ENCODE data around the gene CDK4. TPM values are rescaled to one million over a fixed set of nuclear protein-coding genes. Genes with fewer than 3 reads are reported as not detected.
A peak's percentile ranks its signal among the peaks of the same experiment; 100 is the strongest.

Gene CDK4
- total RNA-seq, 1 experiment from 2014 or later, result 218 TPM

GRCh38 chr12:57735198-57735855, 16.8 kb downstream of the CDK4 start:
- DNase-seq, result peak; percentile 53
- Mint-ChIP-seq H3K27ac (no peak overlapping the region), H3K4me3 (peak overlapping the region; percentile 59 to 84), H3K36me3 (ENCODE audit: insufficient read depth in 1 of 3, low read depth in 3 of 3) (no peaks in the 10 kb centered on the region; a peak in 1 of 7 replicates), H3K27me3 (ENCODE audit: low read depth) (peaks cover 96% of the 10 kb centered on the region), H3K9me3 (no peaks in the 10 kb centered on the region; a peak in 1 of 5 replicates), H3K4me1 (peaks cover 24 to 37% of the 10 kb centered on the region in 2 experiments)
- Histone ChIP-seq H3K79me2 (ENCODE audit: insufficient read depth, low read length) (no peaks in the 10 kb centered on the region), H3K79me1 (ENCODE audit: insufficient read depth, low read depth, low read length, poor library complexity, severe bottlenecking) (no peaks in the 10 kb centered on the region), H3T11ph (ENCODE audit: low read length) (no peak overlapping the region), H4K8ac (replicated peaks; ENCODE audit: insufficient read length, low read depth, low read length) (no peak overlapping the region), H2BK5ac (ENCODE audit: insufficient read length, low read length) (no peak overlapping the region), H3K23ac (ENCODE audit: insufficient read length, low read depth, low read length) (no peak overlapping the region), H3K14ac (ENCODE audit: insufficient read depth, low read length) (no peak overlapping the region), H2AFZ (ENCODE audit: low read length) (no peak overlapping the region), H2BK15ac (ENCODE audit: low read depth, low read length) (no peak overlapping the region), H2BK12ac (ENCODE audit: insufficient read length, low read depth, low read length) (no peak overlapping the region), H3K4me1 (ENCODE audit: insufficient read depth, low read length) (no peaks in the 10 kb centered on the region), H4K5ac (ENCODE audit: insufficient read length, low read depth, low read length) (no peak overlapping the region), H3K4ac (ENCODE audit: low read depth, low read length) (no peak overlapping the region), H2BK20ac (ENCODE audit: low read depth, low read length, poor library complexity, severe bottlenecking) (no peak overlapping the region), H3K9ac (ENCODE audit: extremely low read depth, insufficient read length, low read length) (no peak overlapping the region), H3K27me3 (ENCODE audit: insufficient read depth, low read length) (peaks cover 48% of the 10 kb centered on the region), H3K27ac (ENCODE audit: insufficient read length, low read depth, low read length) (no peak overlapping the region), H4K20me1 (ENCODE audit: control insufficient read depth, insufficient read depth, insufficient read length) (peaks cover 2% of the 10 kb centered on the region), H3K9me3 (ENCODE audit: control insufficient read depth, low read depth, low read length) (no peaks in the 10 kb centered on the region), H3K56ac (ENCODE audit: insufficient read length, low read depth, low read length) (no peak overlapping the region), H2AK5ac (ENCODE audit: insufficient read length, low read length) (no peak overlapping the region), H3K4me2 (ENCODE audit: insufficient read depth, insufficient read length, low read length) (peak overlapping the region; percentile 49), H4K91ac (ENCODE audit: insufficient read length, low read depth, low read length) (no peak overlapping the region), H2BK120ac (ENCODE audit: low read depth, low read length, poor library complexity, severe bottlenecking) (no peak overlapping the region), H3K18ac (ENCODE audit: insufficient read length, low read depth, low read length) (no peak overlapping the region), H3K23me2 (ENCODE audit: insufficient read length, low read depth, low read length, poor library complexity, severe bottlenecking) (peaks cover 16% of the 10 kb centered on the region)
- TF ChIP-seq, protein P1, sequence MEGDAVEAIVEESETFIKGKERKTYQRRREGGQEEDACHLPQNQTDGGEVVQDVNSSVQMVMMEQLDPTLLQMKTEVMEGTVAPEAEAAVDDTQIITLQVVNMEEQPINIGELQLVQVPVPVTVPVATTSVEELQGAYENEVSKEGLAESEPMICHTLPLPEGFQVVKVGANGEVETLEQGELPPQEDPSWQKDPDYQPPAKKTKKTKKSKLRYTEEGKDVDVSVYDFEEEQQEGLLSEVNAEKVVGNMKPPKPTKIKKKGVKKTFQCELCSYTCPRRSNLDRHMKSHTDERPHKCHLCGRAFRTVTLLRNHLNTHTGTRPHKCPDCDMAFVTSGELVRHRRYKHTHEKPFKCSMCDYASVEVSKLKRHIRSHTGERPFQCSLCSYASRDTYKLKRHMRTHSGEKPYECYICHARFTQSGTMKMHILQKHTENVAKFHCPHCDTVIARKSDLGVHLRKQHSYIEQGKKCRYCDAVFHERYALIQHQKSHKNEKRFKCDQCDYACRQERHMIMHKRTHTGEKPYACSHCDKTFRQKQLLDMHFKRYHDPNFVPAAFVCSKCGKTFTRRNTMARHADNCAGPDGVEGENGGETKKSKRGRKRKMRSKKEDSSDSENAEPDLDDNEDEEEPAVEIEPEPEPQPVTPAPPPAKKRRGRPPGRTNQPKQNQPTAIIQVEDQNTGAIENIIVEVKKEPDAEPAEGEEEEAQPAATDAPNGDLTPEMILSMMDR (conservative IDR thresholded peaks at IDR 0.05), result no peak
- WGBS (ENCODE audit: extremely low coverage, insufficient read length, low lambda C conversion rate), result no CpG with 5 or more reads among the region's 8 CpGs

All from H9 (cell line).